Mammary epithelial cell (primary cell): Measurements from ENCODE around the gene CDKN2AIPNL.

ENCODE experiments used
- CTCF ChIP-seq, 2 donors: IDR thresholded peaks in 1 of 2; conservative IDR thresholded peaks in 1 of 2; 2 replicates each; pipeline ENCODE4 v1.5.1; 2011 to 2012; ENCODE audit warnings: inconsistent platforms in 2 of 2, low read length in 2 of 2, mild to moderate bottlenecking in 2 of 2, control low read depth in 1 of 2, low read depth in 1 of 2; ENCODE audit not compliant: insufficient read depth in 1 of 2; ENCODE audit errors: extremely low read depth in 1 of 2
- EZH2 ChIP-seq: IDR thresholded peaks from 2 replicates; pipeline ENCODE4 v1.6.1; 2012; ENCODE audit warnings: low read length, inconsistent platforms, borderline replicate concordance

GRCh38 chr5:134355681-134356080 is 56.0 kb downstream of the CDKN2AIPNL start:
- no peak for TF ChIP-seq CTCF (conservative IDR thresholded peaks at IDR 0.05 in 1 of 2, IDR thresholded peaks at IDR 0.05 in 1 of 2; ENCODE audit: extremely low read depth in 1 of 2, insufficient read depth in 1 of 2, low read depth in 1 of 2, low read length in 2 of 2)
- no peak for TF ChIP-seq EZH2
